Measurements from ENCODE around the gene KCTD13.

The KCTD13 gene

GRCh38 chr16:29920288-29921033 lies 5.6 kb downstream of the KCTD13 start:
- no peaks in the 10 kb centered on the region for H3F3A ChIP-seq (ENCODE audit: insufficient read depth, low read length)
- no peak for TF ChIP-seq EZH2 (optimal IDR thresholded peaks at IDR 0.05; ENCODE audit: low read depth, low read length)
- no peak for TF ChIP-seq EZH2phosphoT487 (IDR thresholded peaks at IDR 0.05; ENCODE audit: low read length)
- no peak for TF ChIP-seq CTCF (IDR thresholded peaks at IDR 0.05; ENCODE audit: low read length)
- no peaks in the 10 kb centered on the region for H3K9me2 ChIP-seq (replicated peaks; ENCODE audit: insufficient read depth, low read length)
- no peak overlapping the region for H3K4me3 ChIP-seq (ENCODE audit: low read length)
- no peak overlapping the region for H3K4me2 ChIP-seq (ENCODE audit: low read depth, low read length)
- no peaks in the 10 kb centered on the region for H3K27me3 ChIP-seq (replicated peaks; ENCODE audit: insufficient read depth, low read length)
- no peak overlapping the region for H2AFZ ChIP-seq (ENCODE audit: low read length)
- H3K9me3 ChIP-seq (replicated peaks; ENCODE audit: insufficient read depth, low read length) = no peaks in the 10 kb centered on the region
- H3K4me1 ChIP-seq (ENCODE audit: low read length) = no peaks in the 10 kb centered on the region
- no peak overlapping the region for H3K27ac ChIP-seq (ENCODE audit: low read length)
- no peaks in the 10 kb centered on the region; the same call in none of the 2 replicates for H3K36me3 ChIP-seq (replicated peaks; ENCODE audit: insufficient read depth, low read length)
- no peak overlapping the region for H3K9ac ChIP-seq (ENCODE audit: low read length)
- no peak for DNase-seq
- no peaks in the 10 kb centered on the region for H4K20me1 ChIP-seq (ENCODE audit: insufficient read depth, low read length)
- H3K79me2 ChIP-seq (ENCODE audit: low read length) = peaks cover 12% of the 10 kb centered on the region

GRCh38 chr16:29916979-29917378 lies 9.0 kb downstream of the KCTD13 start:
- H3K4me3 ChIP-seq (ENCODE audit: low read length) = no peak overlapping the region
- no peaks in the 10 kb centered on the region for H3K9me2 ChIP-seq (replicated peaks; ENCODE audit: insufficient read depth, low read length)
- H3K36me3 ChIP-seq (replicated peaks; ENCODE audit: insufficient read depth, low read length) = no peaks in the 10 kb centered on the region; the same call in none of the 2 replicates
- no peaks in the 10 kb centered on the region for H3K4me1 ChIP-seq (ENCODE audit: low read length)
- no peak for DNase-seq
- no peaks in the 10 kb centered on the region for H3K27me3 ChIP-seq (replicated peaks; ENCODE audit: insufficient read depth, low read length)
- no peak overlapping the region for H3K27ac ChIP-seq (ENCODE audit: low read length)
- H2AFZ ChIP-seq (ENCODE audit: low read length) = no peak overlapping the region
- no peak overlapping the region for H3K9ac ChIP-seq (ENCODE audit: low read length)
- no peak overlapping the region for H3K4me2 ChIP-seq (ENCODE audit: low read depth, low read length)
- H3K9me3 ChIP-seq (replicated peaks; ENCODE audit: insufficient read depth, low read length) = no peaks in the 10 kb centered on the region
- no peaks in the 10 kb centered on the region for H3K79me2 ChIP-seq (ENCODE audit: low read length)
- no peak for TF ChIP-seq EZH2phosphoT487 (IDR thresholded peaks at IDR 0.05; ENCODE audit: low read length)
- H4K20me1 ChIP-seq (ENCODE audit: insufficient read depth, low read length) = no peaks in the 10 kb centered on the region
- no peaks in the 10 kb centered on the region for H3F3A ChIP-seq (ENCODE audit: insufficient read depth, low read length)

GRCh38 chr16:29915590-29916247 lies 10.3 kb downstream of the KCTD13 start:
- H3K9ac ChIP-seq (ENCODE audit: low read length) = no peak overlapping the region
- H3K4me2 ChIP-seq (ENCODE audit: low read depth, low read length) = no peak overlapping the region
- H3K4me1 ChIP-seq (ENCODE audit: low read length) = no peaks in the 10 kb centered on the region
- DNase-seq = no peak
- no peaks in the 10 kb centered on the region for H3K27me3 ChIP-seq (replicated peaks; ENCODE audit: insufficient read depth, low read length)
- H3K4me3 ChIP-seq (ENCODE audit: low read length) = no peak overlapping the region
- no peaks in the 10 kb centered on the region; the same call in none of the 2 replicates for H3K36me3 ChIP-seq (replicated peaks; ENCODE audit: insufficient read depth, low read length)
- no peak overlapping the region for H3K27ac ChIP-seq (ENCODE audit: low read length)
- H3K9me2 ChIP-seq (replicated peaks; ENCODE audit: insufficient read depth, low read length) = no peaks in the 10 kb centered on the region
- H4K20me1 ChIP-seq (ENCODE audit: insufficient read depth, low read length) = no peaks in the 10 kb centered on the region
- no peak overlapping the region for H2AFZ ChIP-seq (ENCODE audit: low read length)
- H3K79me2 ChIP-seq (ENCODE audit: low read length) = no peaks in the 10 kb centered on the region
- TF ChIP-seq EZH2phosphoT487 (IDR thresholded peaks at IDR 0.05; ENCODE audit: low read length) (no peak), CTCF (IDR thresholded peaks at IDR 0.05; ENCODE audit: low read length) (no peak), EZH2 (optimal IDR thresholded peaks at IDR 0.05; ENCODE audit: low read depth, low read length) (no peak)
- H3K9me3 ChIP-seq (replicated peaks; ENCODE audit: insufficient read depth, low read length) = no peaks in the 10 kb centered on the region
- no peaks in the 10 kb centered on the region for H3F3A ChIP-seq (ENCODE audit: insufficient read depth, low read length)

- Histone ChIP-seq H3K9me3 (replicated peaks; ENCODE audit: insufficient read depth, low read length) (no peaks in the 10 kb centered on the region), H3K9ac (ENCODE audit: low read length) (no peak overlapping the region), H3K9me2 (replicated peaks; ENCODE audit: insufficient read depth, low read length) (no peaks in the 10 kb centered on the region), H3K27ac (ENCODE audit: low read length) (no peak overlapping the region), H3F3A (ENCODE audit: insufficient read depth, low read length) (no peaks in the 10 kb centered on the region), H3K36me3 (replicated peaks; ENCODE audit: insufficient read depth, low read length) (no peaks in the 10 kb centered on the region), H2AFZ (ENCODE audit: low read length) (no peak overlapping the region), H3K27me3 (replicated peaks; ENCODE audit: insufficient read depth, low read length) (no peaks in the 10 kb centered on the region), H4K20me1 (ENCODE audit: insufficient read depth, low read length) (no peaks in the 10 kb centered on the region), H3K4me2 (ENCODE audit: low read depth, low read length) (no peak overlapping the region), H3K4me3 (ENCODE audit: low read length) (no peak overlapping the region), H3K79me2 (ENCODE audit: low read length) (no peaks in the 10 kb centered on the region), H3K4me1 (ENCODE audit: low read length) (no peaks in the 10 kb centered on the region)
- DNase-seq = no peak
- no peak for TF ChIP-seq CTCF (IDR thresholded peaks at IDR 0.05; ENCODE audit: low read length)
- no peak for TF ChIP-seq EZH2phosphoT487 (IDR thresholded peaks at IDR 0.05; ENCODE audit: low read length)
- no peak for TF ChIP-seq EZH2 (optimal IDR thresholded peaks at IDR 0.05; ENCODE audit: low read depth, low read length)
Observed at GRCh38 chr16:29913514-29913913, 12.5 kb downstream of the KCTD13 start.

Data from MM.1S (cell line).